CD14-positive monocyte (primary cell): ENCODE data around the gene NCBP3. TPM values are rescaled to one million over a fixed set of nuclear protein-coding genes. Genes with fewer than 3 reads are reported as not detected.

Source experiments
- DNase-seq, 3 donors: peaks; one replicate each; pipeline ENCODE4 v3.0.0-alpha.2; 2011 to 2022
- H2AFZ ChIP-seq: 2 replicates; pipeline ENCODE4 v1.6.0; 2012; ENCODE audit warnings: mild to moderate bottlenecking, low read depth, low read length, inconsistent platforms; ENCODE audit not compliant: insufficient read depth, poor library complexity, severe bottlenecking
- H3K27ac ChIP-seq, 2 donors: 1 replicate in 1 of 2; 2 replicates in 1 of 2; pipeline ENCODE4 v1.5.1; 2012 to 2013; ENCODE audit warnings: low read length in 2 of 2, control low read depth in 1 of 2, inconsistent platforms in 1 of 2, low read depth in 1 of 2, mild to moderate bottlenecking in 1 of 2
- H3K27me3 ChIP-seq, 2 donors: one replicate each; pipeline versions ENCODE4 v1.6.0 to v1.6.1; 2011 to 2013; ENCODE audit warnings: low read length in 2 of 2; ENCODE audit not compliant: control insufficient read depth in 2 of 2, insufficient read depth in 2 of 2
- H3K36me3 ChIP-seq, 2 donors: replicated peaks in 1 of 2; 1 replicate in 1 of 2; 2 replicates in 1 of 2; pipeline versions ENCODE4 v1.5.1 to v1.6.1; 2012 to 2013; ENCODE audit warnings: low read length in 2 of 2, control low read depth in 1 of 2, inconsistent platforms in 1 of 2, mild to moderate bottlenecking in 1 of 2; ENCODE audit not compliant: insufficient read depth in 2 of 2, control insufficient read depth in 1 of 2
- H3K4me1 ChIP-seq, 2 donors: 1 replicate in 1 of 2; 2 replicates in 1 of 2; pipeline versions ENCODE4 v1.5.1 to v1.6.1; 2012 to 2013; ENCODE audit warnings: low read length in 2 of 2, control low read depth in 1 of 2, inconsistent platforms in 1 of 2, mild to moderate bottlenecking in 1 of 2, moderate library complexity in 1 of 2; ENCODE audit not compliant: insufficient read depth in 2 of 2, control insufficient read depth in 1 of 2
- H3K4me2 ChIP-seq: replicated peaks from 2 replicates; pipeline ENCODE3; 2012; ENCODE audit warnings: low read length, moderate library complexity, mild to moderate bottlenecking; ENCODE audit not compliant: poor library complexity, severe bottlenecking; ENCODE audit errors: extremely low read depth
- H3K4me3 ChIP-seq, 3 experiments: fragments of 200-600 bp in 1 of 3; sonication (generic) in 1 of 3; replicated peaks in 1 of 3; 1 replicate in 2 of 3; 2 replicates in 1 of 3; pipeline ENCODE4 v1.5.1; 2011 to 2013; ENCODE audit warnings: low read length in 3 of 3, mild to moderate bottlenecking in 3 of 3, control low read depth in 2 of 3, low read depth in 2 of 3, inconsistent platforms in 1 of 3, moderate library complexity in 1 of 3
- H3K79me2 ChIP-seq: 2 replicates; pipeline ENCODE4 v1.6.0; 2012; ENCODE audit warnings: mild to moderate bottlenecking, control low read depth, inconsistent platforms, low read length, moderate library complexity; ENCODE audit not compliant: insufficient read depth
- H3K9ac ChIP-seq: 2 replicates; pipeline ENCODE4 v1.6.0; 2017; ENCODE audit warnings: low read length, mild to moderate bottlenecking; ENCODE audit not compliant: insufficient read depth, poor library complexity, severe bottlenecking
- H3K9me3 ChIP-seq, 2 donors: replicated peaks in 1 of 2; 1 replicate in 1 of 2; 2 replicates in 1 of 2; pipeline versions ENCODE4 v1.5.1 to v1.6.1; 2012 to 2013; ENCODE audit warnings: low read length in 2 of 2, control low read depth in 1 of 2; ENCODE audit not compliant: control insufficient read depth in 1 of 2, insufficient read depth in 1 of 2
- H4K20me1 ChIP-seq: 2 replicates; pipeline ENCODE4 v1.6.0; 2012; ENCODE audit warnings: mild to moderate bottlenecking, low read length, control low read depth, moderate library complexity; ENCODE audit not compliant: insufficient read depth
- H3K27ac Mint-ChIP-seq, 7 donors: one replicate each; pipeline ENCODE4 v1.8.0; 2020; ENCODE audit warnings: mild to moderate bottlenecking in 7 of 7, mixed read lengths in 7 of 7, moderate library complexity in 6 of 7, inconsistent platforms in 2 of 7
- H3K27me3 Mint-ChIP-seq, 3 donors: one replicate each; pipeline ENCODE4 v1.8.0; 2021 to 2022; ENCODE audit warnings: low read depth in 3 of 3, mild to moderate bottlenecking in 3 of 3, mixed read lengths in 3 of 3, moderate library complexity in 3 of 3, inconsistent platforms in 1 of 3
- H3K36me3 Mint-ChIP-seq, 2 donors: one replicate each; pipeline ENCODE4 v1.8.0; 2020; ENCODE audit warnings: mixed read lengths in 2 of 2, inconsistent platforms in 1 of 2, mild to moderate bottlenecking in 1 of 2
- H3K4me1 Mint-ChIP-seq: one replicate; pipeline ENCODE4 v1.8.0; 2020; ENCODE audit warnings: mild to moderate bottlenecking, mixed read lengths
- H3K4me3 Mint-ChIP-seq, 2 donors: one replicate each; pipeline ENCODE4 v1.8.0; 2020; ENCODE audit warnings: mild to moderate bottlenecking in 2 of 2, mixed read lengths in 2 of 2, moderate library complexity in 1 of 2
- H3K9me3 Mint-ChIP-seq, 7 donors: one replicate each; pipeline ENCODE4 v1.8.0; 2020 to 2022; ENCODE audit warnings: mixed read lengths in 7 of 7, mild to moderate bottlenecking in 6 of 7, moderate library complexity in 6 of 7, inconsistent platforms in 2 of 7
- WGBS: methylation state at CpG from one replicate; pipeline ENCODE4 v1.1.5; 2013; ENCODE audit warnings: missing lambda C conversion rate; ENCODE audit not compliant: insufficient coverage; 5-methylcytosine and 5-hydroxymethylcytosine counted together
- intact Hi-C, 2 donors: fragments of 100-400 bp; cut with micrococcal nuclease; formaldehyde crosslinking; loops; one replicate each; pipeline versions ENCODE4 v1.15.0 to v1.15.1; 2023
- polyA plus RNA-seq, 3 donors: library from polyadenylated mRNA; depleted of rRNA in 1 of 3; unstranded in 2 of 3; stranded (reverse) in 1 of 3; fragments of 300-500 nt in 2 of 3; fragments of >200 nt in 1 of 3; fragmentation: Illumina TruSeq in 2 of 3; gene quantifications; 1 replicate in 2 of 3; 2 replicates in 1 of 3; pipeline ENCODE4 v1.2.3, GENCODE V29; 2012 to 2021
- TF ChIP-seq, protein P1 (sequence below): fragments of 200-600 bp; IDR thresholded peaks from one replicate; pipeline ENCODE4 v1.8.0; 2022; ENCODE audit warnings: antibody characterized with exemption, mild to moderate bottlenecking

Gene NCBP3
- polyA plus RNA-seq, 3 donors, result 4.9 to 19.0 (median 8.5) TPM

DNA sequence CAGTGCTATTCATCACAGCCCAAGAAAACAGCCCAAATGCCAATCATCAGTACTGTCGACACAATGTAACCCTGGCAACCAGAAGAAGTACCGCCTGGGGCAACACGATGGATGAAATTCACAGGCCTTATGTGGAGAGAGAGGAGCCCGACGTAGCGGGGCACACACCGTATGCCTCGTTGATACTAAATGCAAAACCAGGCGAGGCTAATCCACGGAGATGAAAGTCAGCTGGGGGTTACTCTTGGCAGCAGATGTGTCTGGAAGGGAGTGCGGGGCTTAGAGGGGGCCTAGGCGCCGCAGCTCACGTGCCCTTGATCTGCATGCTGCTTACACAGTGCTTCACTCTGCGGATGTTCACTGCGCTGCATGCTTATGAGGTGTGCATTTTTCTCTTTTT, 74.9 kb downstream of the NCBP3 start:
- Histone ChIP-seq H3K36me3 (no peaks in the 10 kb centered on the region), H2AFZ (no peak overlapping the region), H3K27ac (no peak overlapping the region), H3K27me3 (no peaks in the 10 kb centered on the region), H4K20me1 (no peaks in the 10 kb centered on the region), H3K79me2 (no peaks in the 10 kb centered on the region), H3K4me1 (peaks cover 10 to 13% of the 10 kb centered on the region in 2 donors), H3K4me2 (no peak overlapping the region), H3K4me3 (no peak overlapping the region), H3K9ac (no peak overlapping the region), H3K9me3 (no peaks in the 10 kb centered on the region)
- 64% methylated on average over 10 of the region's 16 CpGs for WGBS
- Mint-ChIP-seq H3K27me3 (peaks cover under 1 to 3% (median 2%) of the 10 kb centered on the region in 3 donors), H3K9me3 (peaks cover 0 to 5% (median 0%) of the 10 kb centered on the region in 7 donors), H3K27ac (no peak overlapping the region), H3K4me3 (no peak overlapping the region), H3K36me3 (no peaks in the 10 kb centered on the region), H3K4me1 (peaks cover 19% of the 10 kb centered on the region)
- TF ChIP-seq, protein P1, sequence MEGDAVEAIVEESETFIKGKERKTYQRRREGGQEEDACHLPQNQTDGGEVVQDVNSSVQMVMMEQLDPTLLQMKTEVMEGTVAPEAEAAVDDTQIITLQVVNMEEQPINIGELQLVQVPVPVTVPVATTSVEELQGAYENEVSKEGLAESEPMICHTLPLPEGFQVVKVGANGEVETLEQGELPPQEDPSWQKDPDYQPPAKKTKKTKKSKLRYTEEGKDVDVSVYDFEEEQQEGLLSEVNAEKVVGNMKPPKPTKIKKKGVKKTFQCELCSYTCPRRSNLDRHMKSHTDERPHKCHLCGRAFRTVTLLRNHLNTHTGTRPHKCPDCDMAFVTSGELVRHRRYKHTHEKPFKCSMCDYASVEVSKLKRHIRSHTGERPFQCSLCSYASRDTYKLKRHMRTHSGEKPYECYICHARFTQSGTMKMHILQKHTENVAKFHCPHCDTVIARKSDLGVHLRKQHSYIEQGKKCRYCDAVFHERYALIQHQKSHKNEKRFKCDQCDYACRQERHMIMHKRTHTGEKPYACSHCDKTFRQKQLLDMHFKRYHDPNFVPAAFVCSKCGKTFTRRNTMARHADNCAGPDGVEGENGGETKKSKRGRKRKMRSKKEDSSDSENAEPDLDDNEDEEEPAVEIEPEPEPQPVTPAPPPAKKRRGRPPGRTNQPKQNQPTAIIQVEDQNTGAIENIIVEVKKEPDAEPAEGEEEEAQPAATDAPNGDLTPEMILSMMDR, result no peak
- intact Hi-C loops, result no loop called here
- no peak for DNase-seq

DNA sequence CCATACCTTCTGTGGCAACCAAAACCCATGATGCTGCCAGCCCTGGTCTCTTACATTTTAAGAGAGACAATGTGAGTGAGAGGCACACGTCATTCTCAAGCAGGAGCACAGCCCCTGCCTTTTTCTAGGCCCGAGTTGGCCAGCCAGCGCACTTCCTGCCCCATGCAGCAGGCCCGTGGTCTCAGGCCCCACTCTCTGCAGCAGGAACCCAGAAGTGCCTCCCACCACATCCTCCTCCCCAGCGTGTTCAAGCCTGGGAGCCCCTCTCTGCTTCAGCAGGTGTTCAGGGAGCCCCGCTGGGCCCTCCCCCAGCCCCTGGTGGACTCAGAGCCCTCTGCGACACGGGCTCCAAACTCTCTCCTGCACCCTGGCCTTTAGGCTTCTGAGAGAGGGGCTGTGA, 75.6 kb downstream of the NCBP3 start:
- H3K9me3 Mint-ChIP-seq, result peaks cover 0 to 5% (median 0%) of the 10 kb centered on the region in 7 donors
- Histone ChIP-seq H3K4me1 (peaks cover 15 to 17% of the 10 kb centered on the region in 2 donors), H3K36me3 (no peaks in the 10 kb centered on the region), H3K27me3 (no peaks in the 10 kb centered on the region), H3K9me3 (no peaks in the 10 kb centered on the region), H3K27ac (no peak overlapping the region), H3K4me3 (no peak overlapping the region), H3K4me2 (peak overlapping the region; percentile 16), H3K9ac (no peak overlapping the region), H4K20me1 (no peaks in the 10 kb centered on the region), H2AFZ (peak overlapping the region; percentile 65), H3K79me2 (no peaks in the 10 kb centered on the region)
- WGBS, result 3% methylated on average over 5 of the region's 8 CpGs
- intact Hi-C loops, result no loop called here
- no peaks in the 10 kb centered on the region for H3K36me3 Mint-ChIP-seq
- no peak overlapping the region for H3K4me3 Mint-ChIP-seq
- peaks cover 25% of the 10 kb centered on the region for H3K4me1 Mint-ChIP-seq
- no peak for DNase-seq
- H3K27ac Mint-ChIP-seq, result peak overlapping the region in 2 of 7 donors; percentile 31 to 37
- TF ChIP-seq, protein P1, result no peak
- peaks cover 2 to 5% (median 2%) of the 10 kb centered on the region in 3 donors for H3K27me3 Mint-ChIP-seq
